KOPT-K1 (cell line): ENCODE results near the gene MAP7.
"Not testable (repeated sequence)": the region's sequence is repeated elsewhere in the genome, so short reads cannot be mapped to it uniquely, and the experiment has no call there.

Source experiments
- H3K27ac ChIP-seq: fragments of 200-600 bp; sonication (generic); 2 replicates; pipeline ENCODE4 v1.5.1; 2016; ENCODE audit warnings: antibody characterized with exemption, mild to moderate bottlenecking, low read depth, low read length; ENCODE audit not compliant: poor library complexity, severe bottlenecking
- H3K36me3 ChIP-seq: fragments of 200-600 bp; sonication (generic); 2 replicates; pipeline ENCODE4 v1.5.1; 2017; ENCODE audit warnings: antibody characterized with exemption, mild to moderate bottlenecking, low read length, moderate library complexity; ENCODE audit not compliant: insufficient read depth
- H3K9me3 ChIP-seq: fragments of 200-600 bp; sonication (generic); 2 replicates; pipeline ENCODE4 v1.5.1; 2017; ENCODE audit warnings: antibody characterized with exemption, low read length, mild to moderate bottlenecking; ENCODE audit not compliant: insufficient read depth, poor library complexity, severe bottlenecking

The MAP7 gene

DNA sequence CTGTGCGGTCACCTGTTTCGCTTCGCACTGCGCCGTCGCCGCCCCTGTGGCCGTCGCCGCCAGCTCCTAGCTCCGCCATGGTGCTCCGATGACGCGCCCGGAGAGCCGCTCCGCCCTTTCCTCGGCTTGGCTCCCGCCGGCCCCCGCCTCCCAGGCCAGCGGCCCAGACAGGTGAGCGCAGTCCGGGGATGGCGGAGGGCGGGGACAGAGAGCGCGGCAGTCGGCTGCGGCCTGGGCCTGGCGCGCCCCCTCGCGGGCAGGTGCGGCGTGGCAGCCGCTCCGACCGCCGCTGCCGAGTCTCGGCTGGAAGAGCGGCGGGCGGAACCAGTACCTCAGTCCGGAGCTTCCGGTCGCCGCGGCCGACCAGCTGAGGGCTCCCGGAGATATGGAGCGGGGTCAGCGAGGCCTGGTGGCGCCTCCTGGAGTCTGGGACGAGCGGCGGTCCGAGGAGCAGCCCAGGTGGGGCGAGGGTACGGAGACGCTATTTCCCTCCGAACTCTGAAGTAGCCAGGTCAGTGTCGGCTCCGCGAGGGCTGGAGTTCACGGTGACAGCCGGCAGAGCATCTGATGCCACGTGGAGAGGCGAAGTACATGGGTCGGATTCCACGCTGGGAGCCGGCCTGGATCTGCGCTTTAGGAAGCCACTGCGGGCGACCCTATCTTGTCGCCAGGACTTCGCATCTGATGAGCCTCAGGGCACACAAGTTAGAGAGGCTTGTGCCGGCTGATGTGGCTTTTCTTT, at the start of gene MAP7:
Gene MAP7 (minus strand): TSS at position 93 of the 742 bp plus-strand sequence. CDS start 14 bp downstream, at position 79.
- H3K36me3 ChIP-seq = no peaks in the 10 kb centered on the region
- peaks cover 7% of the 10 kb centered on the region for H3K9me3 ChIP-seq
- no peak within 1 kb of the TSS for H3K27ac ChIP-seq

DNA sequence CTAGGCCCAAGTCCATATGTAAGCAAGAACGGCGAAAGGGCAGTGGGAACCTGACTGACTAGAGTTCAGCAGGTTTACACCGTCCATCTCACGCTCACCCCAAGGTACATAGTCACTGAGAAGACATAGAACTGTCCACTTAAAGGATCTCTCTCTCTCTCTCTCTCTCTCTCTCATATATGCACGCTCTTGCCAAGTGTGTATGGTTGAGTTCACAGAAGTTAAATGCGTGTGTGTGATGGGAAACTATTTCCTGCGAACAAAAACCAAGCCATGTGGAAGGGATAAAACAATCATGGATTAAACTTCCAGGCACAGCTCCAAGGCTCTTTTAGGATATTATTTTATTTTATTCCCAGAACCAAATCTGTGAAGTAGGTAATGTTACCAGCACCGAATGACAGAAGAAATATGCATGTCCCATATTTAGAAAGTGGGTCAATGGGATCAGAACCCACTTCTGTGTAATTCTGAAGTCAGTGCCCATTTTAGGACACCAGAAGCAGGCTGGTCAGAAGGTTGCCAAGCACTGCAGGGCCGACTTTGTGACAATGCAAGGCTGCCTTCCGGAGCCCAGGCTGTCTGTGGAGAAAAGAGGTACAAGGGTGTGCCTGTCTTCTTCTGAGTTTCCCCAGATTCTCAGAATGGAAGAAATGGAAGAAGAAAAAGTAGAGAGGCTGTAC, 49.2 kb upstream of the MAP7 start:
- Histone ChIP-seq H3K27ac (no peak overlapping the region), H3K9me3 (no peaks in the 10 kb centered on the region), H3K36me3 (no peaks in the 10 kb centered on the region)

DNA sequence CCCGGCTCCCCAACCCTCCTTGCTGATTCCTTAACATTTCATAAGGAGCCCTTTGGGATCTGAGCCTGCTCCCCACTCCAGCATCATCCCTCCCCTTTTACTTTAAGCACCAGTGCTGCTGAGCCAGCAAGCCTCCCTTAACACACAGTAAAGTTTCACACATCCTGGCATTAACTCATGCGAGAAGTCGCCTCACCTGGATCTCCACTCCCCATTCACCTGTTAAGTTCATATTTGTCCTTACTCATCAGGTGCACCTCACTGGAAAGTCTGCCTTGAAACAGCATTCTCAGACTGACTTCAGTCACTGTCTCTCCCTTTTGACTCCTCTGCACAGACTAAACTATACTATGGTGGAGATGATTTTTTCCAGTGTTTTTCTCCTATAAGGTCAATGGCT, 47.8 kb upstream of the MAP7 start:
- Histone ChIP-seq H3K27ac (no peak overlapping the region), H3K9me3 (no peaks in the 10 kb centered on the region), H3K36me3 (no peaks in the 10 kb centered on the region)

DNA sequence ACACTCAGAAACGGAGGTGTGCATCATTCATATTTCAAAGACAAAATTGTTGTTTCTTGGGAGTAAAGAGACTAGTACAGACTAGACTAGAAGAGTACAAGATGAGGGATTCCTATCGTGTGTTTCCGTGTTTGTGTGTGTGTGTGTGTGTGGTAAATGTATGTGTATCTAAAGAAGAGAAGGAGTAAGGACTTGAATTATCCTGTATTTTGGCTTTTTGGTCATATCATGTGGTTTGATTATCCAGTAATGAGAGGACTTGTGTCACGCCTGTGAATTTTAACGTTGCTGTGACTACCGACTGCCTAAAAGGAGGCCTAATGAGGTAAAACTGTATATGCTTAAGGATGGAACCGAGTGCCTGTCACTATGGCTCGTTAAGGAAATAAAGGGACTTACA, 44.4 kb upstream of the MAP7 start:
- no peaks in the 10 kb centered on the region for H3K9me3 ChIP-seq
- no peaks in the 10 kb centered on the region for H3K36me3 ChIP-seq
- H3K27ac ChIP-seq = no peak overlapping the region

DNA sequence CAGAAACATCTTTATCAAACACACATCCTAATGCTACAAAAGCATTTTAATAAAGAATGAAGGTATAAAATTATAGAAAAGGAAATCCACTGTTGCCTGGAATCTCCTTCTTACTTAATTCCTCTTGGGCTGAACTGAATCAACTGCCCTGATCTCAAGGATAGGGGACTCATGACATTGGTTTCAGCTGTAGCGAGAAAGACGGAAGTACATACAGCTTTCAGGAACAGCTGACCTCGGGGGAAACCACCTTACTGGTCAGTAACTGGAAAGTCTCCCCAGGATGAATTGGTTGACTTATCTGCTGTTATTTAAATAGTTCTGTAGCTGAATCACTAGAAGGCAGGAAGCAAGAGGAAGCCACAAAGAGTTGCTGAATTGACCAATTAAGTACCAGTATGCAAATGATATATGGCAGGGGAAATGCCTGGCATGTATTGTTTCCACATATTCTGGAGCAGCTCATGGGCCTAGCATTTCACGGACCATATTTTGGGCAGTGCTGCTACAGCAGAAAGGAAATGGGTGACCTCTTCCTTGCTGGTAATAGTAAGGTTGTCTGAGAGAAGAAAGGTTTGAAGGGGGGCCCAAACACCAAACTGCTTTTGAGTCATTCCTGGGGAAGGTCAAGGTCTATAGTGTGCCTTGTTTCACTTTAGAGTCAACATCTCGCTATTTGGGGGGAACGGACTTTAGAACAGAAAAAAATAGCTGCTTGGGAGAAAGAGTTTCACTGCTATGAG, 43.7 kb upstream of the MAP7 start:
- Histone ChIP-seq H3K36me3 (no peaks in the 10 kb centered on the region), H3K9me3 (no peaks in the 10 kb centered on the region), H3K27ac (no peak overlapping the region)

DNA sequence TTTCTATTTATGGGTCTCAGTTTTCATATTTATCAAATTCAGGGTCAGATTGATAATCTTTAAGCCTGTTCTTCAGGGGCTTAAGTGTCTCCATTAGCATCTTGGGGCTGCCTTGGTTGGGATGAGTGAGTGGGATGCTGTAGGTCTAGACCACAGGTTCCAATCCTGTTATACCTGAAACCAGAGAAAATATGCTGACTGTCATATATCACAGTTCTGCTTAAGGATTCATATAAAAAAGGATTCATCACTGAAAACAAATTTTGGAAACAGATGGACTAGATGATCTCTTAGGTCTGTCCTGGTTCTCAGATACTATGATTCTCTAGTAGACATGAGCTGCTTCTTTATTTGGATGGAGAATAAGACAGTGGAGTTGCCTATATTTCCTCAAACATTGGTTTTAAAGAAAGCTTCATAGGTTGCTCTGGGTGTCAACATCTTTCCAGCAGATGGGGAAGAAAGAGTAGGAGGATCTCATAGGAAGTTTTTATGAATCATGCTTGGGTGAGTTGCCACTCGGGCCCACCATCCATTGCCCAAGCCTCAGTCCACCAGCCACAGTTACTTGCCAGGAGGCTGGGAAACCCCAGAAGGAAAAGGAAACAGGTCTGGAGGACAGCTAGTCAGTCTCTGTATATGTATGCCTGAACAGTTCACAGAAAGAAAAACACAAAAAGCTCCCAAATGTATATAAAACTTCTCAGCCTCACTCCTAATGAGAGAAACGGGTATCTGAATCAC, 42.9 kb upstream of the MAP7 start:
- no peaks in the 10 kb centered on the region for H3K36me3 ChIP-seq
- no peak overlapping the region for H3K27ac ChIP-seq
- no peaks in the 10 kb centered on the region for H3K9me3 ChIP-seq

DNA sequence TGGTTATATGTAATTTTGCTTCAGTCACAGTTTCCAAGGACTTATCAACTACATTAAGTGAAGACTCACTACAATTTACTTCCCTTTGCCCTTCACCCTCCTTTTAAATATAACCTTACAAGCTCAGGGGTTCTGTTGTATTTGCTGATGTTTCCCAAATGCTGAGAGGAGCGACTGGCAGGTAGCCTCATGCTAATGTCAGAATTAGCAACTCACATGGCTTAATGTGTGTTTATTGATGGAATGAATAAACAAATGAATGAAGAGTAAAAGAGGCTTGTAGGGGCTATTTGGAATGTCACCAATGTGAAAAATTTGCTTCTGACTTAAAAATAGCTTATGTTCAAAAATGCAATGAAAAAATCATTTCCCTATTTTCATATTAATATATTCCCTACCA, 41.4 kb upstream of the MAP7 start:
- Histone ChIP-seq H3K36me3 (no peaks in the 10 kb centered on the region), H3K9me3 (no peaks in the 10 kb centered on the region), H3K27ac (no peak overlapping the region)

DNA sequence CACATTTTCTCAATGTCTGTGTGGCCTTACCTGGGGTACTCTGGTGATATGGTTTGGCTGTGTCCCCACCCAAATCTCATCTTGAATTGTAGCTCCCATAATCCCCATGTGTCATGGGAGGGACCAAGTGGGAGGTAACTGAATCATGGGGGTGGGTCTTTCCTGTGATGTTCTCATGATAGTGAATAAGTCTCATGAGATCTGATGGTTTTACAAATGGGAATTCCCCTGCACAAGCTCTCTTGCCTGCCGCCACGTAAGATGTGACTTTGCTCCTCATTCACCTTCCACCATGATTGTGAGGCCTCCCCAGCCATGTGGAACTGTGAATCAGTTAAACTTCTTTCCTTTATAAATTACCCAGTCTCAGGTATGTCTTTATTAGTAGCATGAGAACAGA, 40.6 kb upstream of the MAP7 start:
- not testable (repeated sequence) for H3K27ac ChIP-seq, H3K9me3 ChIP-seq, H3K36me3 ChIP-seq

DNA sequence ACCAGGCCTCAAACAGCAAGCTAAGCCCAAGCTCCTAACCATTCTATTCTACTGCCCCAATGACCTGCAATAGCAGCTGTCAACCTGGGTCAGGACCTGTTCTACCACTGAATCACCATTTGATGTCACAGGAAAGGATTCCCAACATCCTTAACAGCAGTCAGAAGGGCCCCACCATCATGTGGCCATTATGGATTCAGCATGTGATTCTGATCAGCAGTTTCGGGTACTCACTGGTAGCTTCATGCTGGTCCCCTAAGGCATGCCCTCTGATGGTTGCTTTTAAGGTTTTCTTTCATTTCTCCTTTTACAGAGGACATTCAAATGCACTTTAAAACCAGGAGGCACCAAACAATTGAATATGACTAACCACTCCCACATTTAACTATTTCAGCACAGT, 37.3 kb upstream of the MAP7 start:
- Histone ChIP-seq H3K27ac (no peak overlapping the region), H3K9me3 (no peaks in the 10 kb centered on the region), H3K36me3 (no peaks in the 10 kb centered on the region)

DNA sequence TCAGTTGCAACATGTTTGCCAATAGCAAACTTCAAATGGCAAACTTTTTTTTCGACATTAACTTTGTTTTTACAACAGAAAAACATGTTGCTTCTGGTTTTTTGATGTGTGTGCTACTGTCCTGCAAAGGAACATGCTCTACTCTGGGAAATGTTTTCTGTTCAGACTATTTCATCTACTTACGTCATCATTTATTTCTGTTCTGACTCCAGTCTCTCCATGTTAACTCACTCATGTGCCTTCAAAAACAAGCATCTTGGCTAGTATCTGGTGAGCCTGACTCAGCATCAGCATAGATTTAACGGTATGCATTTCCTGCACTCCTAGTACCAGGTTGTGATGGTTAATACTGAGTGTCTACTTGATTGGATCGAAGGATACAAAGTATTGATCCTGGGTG, 36.1 kb upstream of the MAP7 start:
- Histone ChIP-seq H3K27ac (no peak overlapping the region), H3K9me3 (no peaks in the 10 kb centered on the region), H3K36me3 (no peaks in the 10 kb centered on the region)

DNA sequence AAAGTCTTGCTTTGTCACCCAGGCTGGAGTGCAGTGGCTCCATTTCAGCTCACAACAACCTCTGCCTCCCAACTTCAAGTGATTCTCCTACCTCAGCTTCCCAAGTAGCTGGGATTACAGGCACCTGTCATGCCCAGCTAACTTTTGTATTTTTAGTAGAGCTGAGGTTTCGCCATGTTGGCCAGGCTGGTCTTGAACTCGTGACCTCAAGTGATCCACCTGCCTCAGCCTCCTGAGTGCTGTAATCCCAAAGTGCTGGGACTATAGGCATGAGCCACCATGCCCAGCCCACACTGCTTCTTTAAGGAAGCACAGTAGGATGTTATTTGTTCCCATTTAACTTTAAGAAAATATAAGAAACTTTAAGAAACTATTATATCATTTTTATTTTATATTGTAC, 35.3 kb upstream of the MAP7 start:
- H3K27ac ChIP-seq, H3K36me3 ChIP-seq, H3K9me3 ChIP-seq: not testable (repeated sequence)

DNA sequence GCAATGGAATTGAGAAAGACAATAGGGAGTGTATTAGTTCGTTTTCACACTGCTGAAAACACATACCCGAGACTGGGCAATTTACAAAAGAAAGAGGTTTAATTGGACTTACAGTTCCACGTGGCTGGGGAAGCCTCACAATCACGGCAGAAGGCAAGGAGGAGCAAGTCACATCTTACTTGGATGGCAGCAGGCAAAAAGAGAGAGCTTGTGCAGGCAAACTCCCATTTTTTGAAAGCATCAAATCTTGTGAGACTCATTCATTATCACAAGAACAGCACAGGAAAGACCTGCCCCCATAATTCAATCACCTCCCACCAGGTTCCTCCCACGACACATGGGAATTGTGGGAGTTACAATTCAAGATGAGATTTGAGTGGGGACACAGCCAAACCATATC, 34.1 kb upstream of the MAP7 start:
- not testable (repeated sequence) for H3K9me3 ChIP-seq, H3K27ac ChIP-seq

DNA sequence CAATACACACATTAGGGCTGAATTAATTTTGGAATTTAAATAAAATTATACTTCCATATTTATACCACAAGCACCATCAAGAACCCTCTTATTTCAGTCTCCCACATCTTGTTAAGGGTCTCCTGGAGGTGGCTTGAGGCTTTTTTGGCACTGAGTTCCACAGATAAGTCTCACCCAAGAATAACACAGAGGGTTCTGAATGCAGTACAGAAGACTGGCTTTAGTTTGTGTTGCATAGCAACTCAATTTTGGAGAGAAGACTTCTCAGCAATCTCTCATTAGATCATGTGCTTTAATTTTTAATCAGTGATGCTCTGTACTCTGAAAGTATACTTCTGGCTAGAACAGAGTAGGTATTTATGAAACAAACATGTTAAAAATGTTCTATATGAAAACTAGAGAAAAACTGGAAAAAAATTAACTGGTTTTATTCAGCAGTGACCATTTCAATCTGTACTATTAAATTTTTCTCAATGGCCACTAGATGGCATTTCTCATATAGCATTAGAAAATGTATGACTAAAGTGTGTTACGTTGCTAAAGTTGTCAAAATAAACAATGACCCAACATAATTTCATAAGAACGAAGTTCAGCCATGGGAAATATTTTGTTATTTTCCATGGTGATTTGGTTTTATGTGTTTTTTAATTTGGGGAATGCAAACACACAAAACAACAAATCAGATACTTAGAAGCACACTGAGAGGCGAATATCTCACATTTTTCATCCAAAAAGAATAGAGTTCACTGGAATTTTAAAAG, 32.7 kb upstream of the MAP7 start:
- no peaks in the 10 kb centered on the region for H3K9me3 ChIP-seq
- H3K36me3 ChIP-seq = no peaks in the 10 kb centered on the region
- H3K27ac ChIP-seq = no peak overlapping the region

More for the DNA sequence above, 34.1 kb upstream of the MAP7 start:
- not testable (repeated sequence) for H3K36me3 ChIP-seq

DNA sequence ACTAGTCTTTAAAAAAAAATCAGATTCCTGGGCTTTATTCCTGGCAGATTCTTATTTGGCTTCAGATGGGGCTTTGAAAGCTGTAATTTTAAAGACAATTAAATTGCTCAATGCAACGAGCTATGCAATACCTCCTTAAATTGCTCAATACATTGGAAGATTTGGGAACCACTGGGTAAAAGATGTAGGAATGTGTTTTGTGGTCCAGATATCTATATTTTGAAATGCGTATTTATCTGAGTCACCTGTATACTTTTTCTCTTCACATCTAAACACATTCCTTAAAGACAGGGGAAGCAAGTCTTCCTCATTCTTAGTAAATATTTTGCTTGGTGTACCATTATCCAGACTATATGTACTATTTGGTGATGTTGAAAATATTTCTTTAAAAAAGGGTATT, 29.6 kb upstream of the MAP7 start:
- H3K9me3 ChIP-seq = no peaks in the 10 kb centered on the region
- H3K36me3 ChIP-seq = no peaks in the 10 kb centered on the region
- no peak overlapping the region for H3K27ac ChIP-seq
